HL-60 (cell line): ENCODE data around the gene SLC45A1.

Experiments used
- DNase-seq, 2 experiments: peaks; one replicate each; pipeline ENCODE4 v3.0.0-alpha.2; 2010 to 2020; ENCODE audit warnings: low read depth in 1 of 2, low spot score in 1 of 2
- H3K27ac ChIP-seq: fragments of 250-450 bp; sonication (Bioruptor Pico); replicated peaks from 2 replicates; pipeline ENCODE4 v1.5.1; 2020; ENCODE audit warnings: mild to moderate bottlenecking, moderate library complexity
- H3K27me3 ChIP-seq: fragments of 250-450 bp; sonication (Bioruptor Pico); 2 replicates; pipeline ENCODE4 v1.5.1; 2021; ENCODE audit warnings: mild to moderate bottlenecking, moderate library complexity; ENCODE audit not compliant: insufficient read depth, poor library complexity, severe bottlenecking
- H3K4me3 ChIP-seq: replicated peaks from 2 replicates; pipeline ENCODE4 v1.5.1; 2011; ENCODE audit warnings: mild to moderate bottlenecking, control low read depth, low read length; ENCODE audit not compliant: insufficient read depth
- CTCF ChIP-seq: IDR thresholded peaks from one replicate; pipeline ENCODE4 v1.5.1; 2011; ENCODE audit warnings: low read length, control low read depth, inconsistent platforms; ENCODE audit not compliant: insufficient read depth
- GABPA ChIP-seq: IDR thresholded peaks from 2 replicates; pipeline ENCODE4 v1.6.1; 2012; ENCODE audit warnings: low read depth
- POLR2AphosphoS5 ChIP-seq: IDR thresholded peaks from 2 replicates; pipeline ENCODE4 v1.6.1; 2012; ENCODE audit warnings: low read depth
- SPI1 ChIP-seq: IDR thresholded peaks from 2 replicates; pipeline ENCODE4 v1.6.1; 2012; ENCODE audit warnings: low read depth, mild to moderate bottlenecking, borderline replicate concordance
- TF ChIP-seq, protein P1 (sequence below): IDR thresholded peaks from 2 replicates; pipeline ENCODE4 v1.6.1; 2012; ENCODE audit warnings: low read depth; ENCODE audit not compliant: insufficient replicate concordance

SLC45A1 gene

GRCh38 chr1:8363767-8364301 is 45.9 kb downstream of the SLC45A1 start:
- TF ChIP-seq, protein P1, sequence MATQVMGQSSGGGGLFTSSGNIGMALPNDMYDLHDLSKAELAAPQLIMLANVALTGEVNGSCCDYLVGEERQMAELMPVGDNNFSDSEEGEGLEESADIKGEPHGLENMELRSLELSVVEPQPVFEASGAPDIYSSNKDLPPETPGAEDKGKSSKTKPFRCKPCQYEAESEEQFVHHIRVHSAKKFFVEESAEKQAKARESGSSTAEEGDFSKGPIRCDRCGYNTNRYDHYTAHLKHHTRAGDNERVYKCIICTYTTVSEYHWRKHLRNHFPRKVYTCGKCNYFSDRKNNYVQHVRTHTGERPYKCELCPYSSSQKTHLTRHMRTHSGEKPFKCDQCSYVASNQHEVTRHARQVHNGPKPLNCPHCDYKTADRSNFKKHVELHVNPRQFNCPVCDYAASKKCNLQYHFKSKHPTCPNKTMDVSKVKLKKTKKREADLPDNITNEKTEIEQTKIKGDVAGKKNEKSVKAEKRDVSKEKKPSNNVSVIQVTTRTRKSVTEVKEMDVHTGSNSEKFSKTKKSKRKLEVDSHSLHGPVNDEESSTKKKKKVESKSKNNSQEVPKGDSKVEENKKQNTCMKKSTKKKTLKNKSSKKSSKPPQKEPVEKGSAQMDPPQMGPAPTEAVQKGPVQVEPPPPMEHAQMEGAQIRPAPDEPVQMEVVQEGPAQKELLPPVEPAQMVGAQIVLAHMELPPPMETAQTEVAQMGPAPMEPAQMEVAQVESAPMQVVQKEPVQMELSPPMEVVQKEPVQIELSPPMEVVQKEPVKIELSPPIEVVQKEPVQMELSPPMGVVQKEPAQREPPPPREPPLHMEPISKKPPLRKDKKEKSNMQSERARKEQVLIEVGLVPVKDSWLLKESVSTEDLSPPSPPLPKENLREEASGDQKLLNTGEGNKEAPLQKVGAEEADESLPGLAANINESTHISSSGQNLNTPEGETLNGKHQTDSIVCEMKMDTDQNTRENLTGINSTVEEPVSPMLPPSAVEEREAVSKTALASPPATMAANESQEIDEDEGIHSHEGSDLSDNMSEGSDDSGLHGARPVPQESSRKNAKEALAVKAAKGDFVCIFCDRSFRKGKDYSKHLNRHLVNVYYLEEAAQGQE = no peak
- TF ChIP-seq CTCF = no peak
- no peak for TF ChIP-seq POLR2AphosphoS5
- TF ChIP-seq GABPA = no peak
- no peak for TF ChIP-seq SPI1
- H3K4me3 ChIP-seq = no peak overlapping the region
- no peak overlapping the region for H3K27ac ChIP-seq
- H3K27me3 ChIP-seq = no peaks in the 10 kb centered on the region
- no peak for DNase-seq

- H3K27ac ChIP-seq = no peak overlapping the region
- TF ChIP-seq POLR2AphosphoS5 (no peak), SPI1 (no peak), CTCF (no peak), GABPA (no peak)
- TF ChIP-seq, protein P1 = no peak
- DNase-seq = no peak
Observed at GRCh38 chr1:8364528-8365442, 46.9 kb downstream of the SLC45A1 start.

DNA sequence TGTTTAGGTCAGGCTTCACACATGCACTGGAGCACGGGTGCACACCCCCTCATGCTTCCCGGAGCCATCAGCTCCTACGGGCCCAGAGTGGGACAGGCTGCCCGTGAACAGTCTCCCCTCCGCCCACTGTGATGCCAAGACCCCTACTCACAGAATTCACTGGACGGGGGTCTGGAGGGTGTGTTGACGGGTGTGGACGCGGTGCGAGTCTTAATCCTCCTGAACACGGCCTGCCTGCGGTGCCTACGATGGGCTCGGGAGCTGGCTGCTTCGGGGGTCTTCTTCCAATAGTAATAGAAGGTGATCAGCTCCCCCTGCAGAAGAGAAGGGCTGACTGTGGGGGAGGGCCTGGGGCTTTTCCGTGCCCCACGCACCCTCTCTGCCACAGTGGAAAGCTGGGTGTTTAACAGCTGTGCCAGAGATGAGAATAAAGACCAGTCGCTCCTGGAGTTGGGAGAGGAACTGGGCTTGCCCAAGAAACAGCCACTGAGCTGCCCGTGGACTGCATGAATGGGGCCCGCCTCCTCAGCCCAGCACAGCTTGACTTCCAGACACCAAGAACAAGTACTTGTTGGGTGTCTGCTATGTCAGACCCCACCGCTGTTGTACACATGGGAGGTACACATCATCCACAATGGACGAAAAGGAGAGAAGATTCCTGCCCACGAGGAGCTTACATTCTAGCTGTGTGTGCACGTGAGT is 47.9 kb downstream of the SLC45A1 start:
- Histone ChIP-seq H3K4me3 (no peak overlapping the region), H3K27me3 (no peaks in the 10 kb centered on the region), H3K27ac (no peak overlapping the region)
- DNase-seq = no peak
- TF ChIP-seq, protein P1 = no peak
- TF ChIP-seq POLR2AphosphoS5 (no peak), CTCF (no peak), SPI1 (no peak), GABPA (no peak)

More at GRCh38 chr1:8364528-8365442, 46.9 kb downstream of the SLC45A1 start:
- H3K27me3 ChIP-seq = no peaks in the 10 kb centered on the region
- no peak overlapping the region for H3K4me3 ChIP-seq
